Activated effector memory CD4-positive, alpha-beta T cell treated with Interleukin-2 at 50 U/mL for 16 hours (primary cell): ENCODE results near the gene HMMR.
"Not testable (repeated sequence)": the region's sequence is repeated elsewhere in the genome, so short reads cannot be mapped to it uniquely, and the experiment has no call there.

Experiments
- DNase-seq: peaks from one replicate; pipeline ENCODE4 v3.0.0-alpha.2; 2020

Gene HMMR, protein sequence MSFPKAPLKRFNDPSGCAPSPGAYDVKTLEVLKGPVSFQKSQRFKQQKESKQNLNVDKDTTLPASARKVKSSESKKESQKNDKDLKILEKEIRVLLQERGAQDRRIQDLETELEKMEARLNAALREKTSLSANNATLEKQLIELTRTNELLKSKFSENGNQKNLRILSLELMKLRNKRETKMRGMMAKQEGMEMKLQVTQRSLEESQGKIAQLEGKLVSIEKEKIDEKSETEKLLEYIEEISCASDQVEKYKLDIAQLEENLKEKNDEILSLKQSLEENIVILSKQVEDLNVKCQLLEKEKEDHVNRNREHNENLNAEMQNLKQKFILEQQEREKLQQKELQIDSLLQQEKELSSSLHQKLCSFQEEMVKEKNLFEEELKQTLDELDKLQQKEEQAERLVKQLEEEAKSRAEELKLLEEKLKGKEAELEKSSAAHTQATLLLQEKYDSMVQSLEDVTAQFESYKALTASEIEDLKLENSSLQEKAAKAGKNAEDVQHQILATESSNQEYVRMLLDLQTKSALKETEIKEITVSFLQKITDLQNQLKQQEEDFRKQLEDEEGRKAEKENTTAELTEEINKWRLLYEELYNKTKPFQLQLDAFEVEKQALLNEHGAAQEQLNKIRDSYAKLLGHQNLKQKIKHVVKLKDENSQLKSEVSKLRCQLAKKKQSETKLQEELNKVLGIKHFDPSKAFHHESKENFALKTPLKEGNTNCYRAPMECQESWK

GRCh38 chr5:163460562-163461171 lies at the start of gene HMMR:
HMMR (plus strand) TSS chr5:163460632; CDS start chr5:163460693, 61 bp downstream.
- DNase-seq = no peak

GRCh38 chr5:163415673-163416072 lies 44.8 kb upstream of the HMMR start:
- not testable (repeated sequence) for DNase-seq

- no peak for DNase-seq
Observed at GRCh38 chr5:163424836-163425235, 35.6 kb upstream of the HMMR start.

GRCh38 chr5:163426128-163426527 lies 34.3 kb upstream of the HMMR start:
- not testable (repeated sequence) for DNase-seq

DNA sequence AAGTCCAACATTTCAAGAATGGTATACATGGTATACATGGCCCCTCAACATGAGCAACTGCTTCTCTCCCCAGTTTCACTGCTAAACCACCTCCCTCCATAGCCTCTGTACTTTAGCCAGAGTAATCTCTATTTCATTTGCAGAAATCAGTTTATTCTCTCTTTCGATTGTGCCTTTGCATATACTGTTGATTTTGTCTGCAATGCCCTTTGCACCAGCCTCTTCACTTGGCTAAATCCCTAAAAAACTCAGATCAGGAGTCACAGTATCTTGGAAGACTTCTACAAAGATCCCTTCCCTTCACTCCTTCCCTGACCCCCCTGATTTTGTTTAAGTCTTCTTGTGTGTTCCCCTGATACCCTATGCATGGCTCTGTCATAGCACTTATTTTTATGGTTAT lies 27.9 kb upstream of the HMMR start:
- no peak for DNase-seq

GRCh38 chr5:163433271-163433670 lies 27.2 kb upstream of the HMMR start:
- DNase-seq = no peak

DNA sequence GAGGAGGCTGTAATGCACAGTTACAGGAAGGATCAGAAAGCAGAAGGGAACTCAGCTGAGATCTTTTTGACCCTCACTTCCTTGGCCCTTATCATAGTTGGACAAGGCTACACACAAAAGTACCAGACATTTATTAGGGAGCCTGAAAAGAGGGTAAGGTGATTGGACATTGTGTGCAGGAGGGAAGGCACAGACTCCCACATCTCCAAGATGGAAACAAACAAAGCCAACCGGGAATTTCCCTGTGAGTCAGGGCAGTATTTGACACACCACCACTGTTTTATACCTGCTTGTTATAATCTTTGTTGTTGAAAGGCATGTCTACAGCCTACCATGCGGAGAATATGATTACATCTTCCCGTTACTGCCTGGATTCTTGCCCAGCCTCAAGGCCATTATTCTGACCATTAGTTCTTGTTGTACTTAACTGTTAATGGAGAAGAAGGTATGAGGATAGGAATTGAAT lies 26.0 kb upstream of the HMMR start:
- no peak for DNase-seq

DNA sequence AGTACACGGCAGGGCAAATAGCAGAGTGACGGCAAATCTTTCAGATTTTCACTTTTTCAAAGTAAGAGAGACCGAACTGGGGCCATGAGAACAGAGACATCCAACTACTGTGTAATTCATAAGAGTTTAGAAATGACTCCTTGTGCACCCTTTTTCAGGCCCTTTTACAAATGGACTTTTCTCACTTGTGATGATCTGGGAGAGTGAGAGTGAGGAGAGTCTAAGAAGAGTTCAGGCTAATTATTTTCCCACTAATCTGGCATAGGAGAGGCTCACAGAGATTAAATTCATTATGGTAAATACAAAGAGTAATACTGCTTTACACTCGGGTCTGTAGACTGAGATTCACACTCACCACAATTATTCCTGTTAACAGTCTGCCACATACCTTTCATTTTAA lies 23.9 kb upstream of the HMMR start:
- DNase-seq = no peak

DNA sequence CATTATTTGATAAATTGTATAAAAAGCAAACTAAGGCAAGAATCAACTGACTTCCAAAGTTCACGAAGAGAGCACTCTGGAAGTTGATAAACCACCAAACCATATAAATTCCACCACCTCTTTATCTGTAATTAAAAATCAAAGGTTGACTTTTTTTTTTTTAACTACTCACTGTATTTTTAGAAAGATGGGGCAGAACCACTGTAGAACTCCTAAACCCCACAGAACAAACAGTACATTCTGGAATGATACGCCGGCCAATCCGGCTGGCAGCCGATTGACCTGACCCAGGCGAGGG lies 23.5 kb upstream of the HMMR start:
- DNase-seq = no peak

DNA sequence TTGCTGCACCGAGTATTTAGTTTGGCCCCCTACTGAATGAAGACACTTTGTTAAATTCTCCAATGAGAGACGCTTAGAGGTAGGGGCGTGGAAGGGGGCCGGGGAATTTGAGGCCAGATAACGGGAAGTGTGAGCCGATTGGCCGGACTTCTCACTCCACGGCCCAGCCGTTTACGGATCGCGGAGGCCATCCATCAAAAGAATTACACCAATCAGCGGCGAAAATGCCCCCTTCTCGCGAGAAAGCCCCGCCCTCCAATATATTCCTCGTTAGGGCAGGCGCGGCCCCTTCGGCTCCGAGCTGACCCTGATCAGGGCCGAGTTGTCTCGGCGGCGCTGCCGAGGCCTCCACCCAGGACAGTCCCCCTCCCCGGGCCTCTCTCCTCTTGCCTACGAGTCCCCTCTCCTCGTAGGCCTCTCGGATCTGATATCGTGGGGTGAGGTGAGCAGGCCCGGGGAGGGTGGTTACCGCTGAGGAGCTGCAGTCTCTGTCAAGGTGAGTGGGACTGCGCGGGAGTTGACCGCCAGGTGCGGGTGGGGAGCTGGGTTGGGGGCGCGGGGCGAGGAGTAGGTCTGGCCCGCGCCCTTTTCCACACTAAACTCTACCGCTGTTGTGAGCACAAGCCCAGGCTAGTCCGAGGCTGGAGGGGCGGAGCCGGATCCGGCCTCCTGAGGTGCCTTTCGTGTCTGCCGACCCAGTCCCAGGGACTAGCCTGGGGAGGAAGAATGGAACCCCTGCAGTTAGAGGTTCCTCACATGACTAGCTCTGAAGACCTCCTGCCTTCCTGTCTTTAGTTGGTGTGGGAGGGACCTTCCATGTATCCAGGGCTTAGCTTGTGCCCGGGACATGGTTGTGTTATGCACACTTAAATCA lies 22.9 kb upstream of the HMMR start, which contains the start of gene CCNG1:
Gene CCNG1, plus strand, starts transcription at position 287 of the 874 bp plus-strand sequence. CDS start 1,662 bp downstream, outside the sequence.
- peak; percentile 82 for DNase-seq

GRCh38 chr5:163439092-163439425 lies 21.4 kb upstream of the HMMR start:
- DNase-seq = no peak

- no peak for DNase-seq
Observed at GRCh38 chr5:163440954-163441353, 19.5 kb upstream of the HMMR start.

DNA sequence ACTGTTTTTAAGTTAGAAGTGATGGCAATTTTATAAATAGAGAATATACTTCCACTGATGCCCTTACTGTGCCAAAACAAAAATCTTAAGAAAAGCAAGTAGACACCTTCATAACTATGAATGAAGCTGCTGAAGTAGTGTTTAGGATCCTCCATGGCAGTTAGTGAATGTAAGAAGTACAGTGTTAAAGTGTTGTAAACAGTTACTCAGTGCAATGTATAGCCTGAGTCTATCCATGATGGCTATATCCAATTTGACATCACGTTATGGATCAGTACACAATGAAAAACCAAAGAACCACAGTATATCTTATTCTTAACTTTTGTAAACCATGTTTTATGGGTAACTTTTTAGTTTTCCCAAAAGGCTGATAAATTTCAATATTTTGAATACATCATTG lies 15.9 kb upstream of the HMMR start:
- DNase-seq = no peak

GRCh38 chr5:163445345-163445744 lies 15.1 kb upstream of the HMMR start:
- no peak for DNase-seq

- no peak for DNase-seq
Observed at GRCh38 chr5:163447191-163447590, 13.2 kb upstream of the HMMR start.

- no peak for DNase-seq
Observed at GRCh38 chr5:163447875-163448274, 12.6 kb upstream of the HMMR start.

DNA sequence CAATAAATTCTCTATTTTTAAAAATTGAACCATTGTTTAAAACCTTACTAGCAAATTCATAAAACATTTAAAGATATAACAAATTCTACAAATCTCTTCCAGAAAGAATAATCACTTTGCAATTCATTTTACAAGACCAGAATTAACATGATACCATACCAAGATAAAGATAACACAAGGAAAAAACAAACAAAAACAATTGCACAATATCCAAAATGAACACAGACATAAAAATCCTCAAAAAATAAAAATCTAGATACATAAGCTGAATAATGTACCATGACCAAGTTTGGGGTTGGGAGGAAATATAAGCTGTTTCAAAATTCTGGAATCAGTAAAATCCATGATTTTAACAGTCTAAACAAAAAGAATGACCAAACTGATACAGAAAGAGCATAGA lies 11.9 kb upstream of the HMMR start:
- DNase-seq = no peak

- no peak for DNase-seq
Observed at GRCh38 chr5:163451489-163451888, 8.9 kb upstream of the HMMR start.

DNA sequence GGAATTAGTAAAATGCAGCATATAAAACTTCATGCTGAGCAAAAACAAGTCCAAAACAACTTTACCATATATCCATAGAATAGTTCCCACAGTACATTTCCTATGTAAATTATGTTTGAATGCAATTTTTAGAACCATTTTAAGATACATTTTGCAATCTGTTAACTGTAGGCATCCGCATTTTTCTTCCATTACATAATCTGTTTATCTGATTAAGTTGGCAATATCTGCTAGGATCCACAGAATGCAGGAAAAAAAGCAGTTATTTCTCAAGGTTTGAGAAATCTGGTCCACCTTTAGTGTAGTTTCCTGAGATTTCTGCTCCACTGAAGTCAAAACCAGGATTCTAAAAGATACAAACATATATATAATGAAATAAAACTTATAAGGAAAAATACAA lies 6.7 kb upstream of the HMMR start:
- DNase-seq = no peak

DNA sequence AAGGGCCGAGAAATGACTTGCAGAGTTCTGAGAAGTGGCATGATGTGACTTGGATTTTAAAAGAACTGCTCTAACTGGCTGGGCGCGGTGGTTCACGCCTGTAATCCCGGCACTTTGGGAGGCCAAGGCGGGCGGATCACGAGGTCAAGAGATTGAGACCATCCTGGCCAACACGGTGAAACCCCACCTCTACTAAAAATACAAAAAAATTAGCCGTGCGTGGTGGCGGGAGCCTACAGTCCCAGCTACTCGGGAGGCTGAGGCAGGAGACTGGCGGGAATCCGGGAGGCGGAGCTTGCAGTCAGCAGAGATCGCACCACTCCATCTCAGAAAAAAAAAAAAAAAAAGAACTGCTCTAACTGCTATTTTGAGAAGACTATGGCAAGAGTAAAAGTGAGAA lies 5.0 kb upstream of the HMMR start:
- DNase-seq = not testable (repeated sequence)

- DNase-seq = no peak
Observed at GRCh38 chr5:163456029-163456589, 4.3 kb upstream of the HMMR start.

DNA sequence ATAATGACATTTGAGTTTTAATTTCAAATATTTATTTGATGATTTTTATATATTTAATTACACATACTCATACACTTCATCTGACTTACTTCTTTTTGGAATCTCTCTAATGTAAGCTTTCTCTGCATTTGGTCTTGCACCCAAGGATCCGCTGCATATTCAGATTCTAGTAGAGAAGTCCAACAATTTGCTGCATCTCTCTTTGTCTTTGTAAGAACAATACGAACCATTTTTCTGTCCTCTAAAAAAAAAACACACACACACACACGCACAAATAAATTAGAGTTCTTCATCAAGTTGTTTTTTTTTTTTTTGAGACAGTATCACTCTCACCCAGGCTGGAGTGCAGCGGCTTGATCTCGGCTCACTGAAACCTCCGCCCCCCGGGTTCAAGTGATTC lies 3.6 kb upstream of the HMMR start:
- DNase-seq = no peak
